Epithelial cell of esophagus (primary cell): Measurements from ENCODE around the gene OR1L6.
A peak's percentile ranks its signal among the peaks of the same experiment; 100 is the strongest.

Source experiments
- DNase-seq: peaks from one replicate; pipeline ENCODE4 v3.0.0; 2010; ENCODE audit warnings: low read depth
- H3K4me3 ChIP-seq: 2 replicates; pipeline ENCODE4 v1.5.1; 2011; ENCODE audit warnings: mild to moderate bottlenecking, low read length, control low read depth
- CTCF ChIP-seq: IDR thresholded peaks from 2 replicates; pipeline ENCODE4 v1.5.1; 2011; ENCODE audit warnings: low read depth, mild to moderate bottlenecking, low read length, control low read depth, inconsistent platforms; ENCODE audit not compliant: insufficient read depth; ENCODE audit errors: missing control alignments

The OR1L6 gene

GRCh38 chr9:122788831-122789230, 46.7 kb downstream of the OR1L6 start, which contains the start of gene OR5C1:
Gene OR5C1 (plus strand): TSS chr9:122788933. CDS start chr9:122788933, 0 bp downstream.
- no peak for TF ChIP-seq CTCF
- DNase-seq, result no peak
- H3K4me3 ChIP-seq, result no peak within 1 kb of the TSS

GRCh38 chr9:122789256-122790046, 47.3 kb downstream of the OR1L6 start:
- no peak overlapping the region for H3K4me3 ChIP-seq

GRCh38 chr9:122791872-122792669, 50.0 kb downstream of the OR1L6 start:
- DNase-seq, result no peak
- no peak for TF ChIP-seq CTCF
- no peak overlapping the region for H3K4me3 ChIP-seq

More at GRCh38 chr9:122789256-122790046, 47.3 kb downstream of the OR1L6 start:
- no peak for TF ChIP-seq CTCF
- no peak for DNase-seq

GRCh38 chr9:122797316-122798063, 55.4 kb downstream of the OR1L6 start:
- peak; percentile 24 for DNase-seq
- no peak overlapping the region for H3K4me3 ChIP-seq
- TF ChIP-seq CTCF, result no peak
